Mesothelial cell of epicardium (in vitro differentiated cells): ENCODE results near the gene IARS1. TPM values are rescaled to one million over a fixed set of nuclear protein-coding genes. Genes with fewer than 3 reads are reported as not detected.

Source experiments
- DNase-seq, 2 experiments: peaks; one replicate each; pipeline ENCODE4 v3.0.0; 2021; ENCODE audit warnings: low spot score in 2 of 2; ENCODE audit not compliant: unreplicated experiment in 2 of 2
- H3K27ac Mint-ChIP-seq: 2 replicates; pipeline ENCODE4 v1.8.0; 2021; ENCODE audit warnings: mixed read lengths
- H3K27me3 Mint-ChIP-seq: 2 replicates; pipeline ENCODE4 v1.8.0; 2021; ENCODE audit warnings: low read depth, mixed read lengths
- H3K36me3 Mint-ChIP-seq: 2 replicates; pipeline ENCODE4 v1.8.0; 2021; ENCODE audit warnings: mixed read lengths
- H3K4me1 Mint-ChIP-seq: 2 replicates; pipeline ENCODE4 v1.8.0; 2021; ENCODE audit warnings: mixed read lengths
- H3K4me3 Mint-ChIP-seq: 2 replicates; pipeline ENCODE4 v1.8.0; 2021; ENCODE audit warnings: mild to moderate bottlenecking, moderate library complexity, mixed read lengths
- H3K9me3 Mint-ChIP-seq: 2 replicates; pipeline ENCODE4 v1.8.0; 2021; ENCODE audit warnings: mixed read lengths
- total RNA-seq: library from RNA; stranded (reverse); gene quantifications from 3 replicates; pipeline ENCODE4 v1.2.1, GENCODE V29; 2021
- TF ChIP-seq, protein P1 (sequence below): fragments of 200-600 bp; sonication (generic); IDR thresholded peaks from one replicate; pipeline ENCODE4 v1.5.0; 2021; ENCODE audit warnings: antibody characterized with exemption; ENCODE audit not compliant: unreplicated experiment

IARS1 gene
- total RNA-seq, 1 donor from 2014 or later: 117 TPM

DNA sequence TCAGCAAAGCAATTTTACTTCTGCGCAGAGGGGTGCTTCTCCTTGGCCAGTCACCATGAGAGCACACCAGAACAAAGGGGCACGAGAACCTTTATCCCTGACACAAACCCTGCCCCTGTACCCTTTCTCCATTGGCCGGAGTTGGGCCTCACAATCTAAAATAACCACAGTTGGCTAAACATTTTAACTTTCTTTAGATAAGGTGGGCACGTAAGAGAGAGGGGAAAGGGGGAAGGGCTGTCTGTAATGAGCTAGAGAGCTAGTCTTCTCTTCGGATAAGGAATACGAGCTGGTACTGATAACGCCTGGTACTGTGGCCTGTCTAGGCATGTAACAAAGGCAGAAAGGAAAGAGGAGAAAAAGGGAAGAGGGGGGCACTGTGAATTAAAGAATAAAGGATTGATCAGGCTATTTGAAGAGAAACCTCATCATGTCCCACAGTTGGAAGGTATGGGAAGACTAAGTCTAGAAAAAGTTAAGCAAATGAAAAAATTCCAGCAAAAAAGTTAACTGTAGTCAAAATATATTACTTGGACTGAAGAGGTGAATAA is 1.8 kb upstream of the IARS1 start:
- TF ChIP-seq, protein P1, sequence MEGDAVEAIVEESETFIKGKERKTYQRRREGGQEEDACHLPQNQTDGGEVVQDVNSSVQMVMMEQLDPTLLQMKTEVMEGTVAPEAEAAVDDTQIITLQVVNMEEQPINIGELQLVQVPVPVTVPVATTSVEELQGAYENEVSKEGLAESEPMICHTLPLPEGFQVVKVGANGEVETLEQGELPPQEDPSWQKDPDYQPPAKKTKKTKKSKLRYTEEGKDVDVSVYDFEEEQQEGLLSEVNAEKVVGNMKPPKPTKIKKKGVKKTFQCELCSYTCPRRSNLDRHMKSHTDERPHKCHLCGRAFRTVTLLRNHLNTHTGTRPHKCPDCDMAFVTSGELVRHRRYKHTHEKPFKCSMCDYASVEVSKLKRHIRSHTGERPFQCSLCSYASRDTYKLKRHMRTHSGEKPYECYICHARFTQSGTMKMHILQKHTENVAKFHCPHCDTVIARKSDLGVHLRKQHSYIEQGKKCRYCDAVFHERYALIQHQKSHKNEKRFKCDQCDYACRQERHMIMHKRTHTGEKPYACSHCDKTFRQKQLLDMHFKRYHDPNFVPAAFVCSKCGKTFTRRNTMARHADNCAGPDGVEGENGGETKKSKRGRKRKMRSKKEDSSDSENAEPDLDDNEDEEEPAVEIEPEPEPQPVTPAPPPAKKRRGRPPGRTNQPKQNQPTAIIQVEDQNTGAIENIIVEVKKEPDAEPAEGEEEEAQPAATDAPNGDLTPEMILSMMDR: no peak
- DNase-seq: no peak
- peak overlapping the region; percentile 7 for H3K4me3 Mint-ChIP-seq
- H3K27ac Mint-ChIP-seq: peak overlapping the region; percentile 84
- no peaks in the 10 kb centered on the region for H3K9me3 Mint-ChIP-seq
- H3K36me3 Mint-ChIP-seq: peaks cover 23% of the 10 kb centered on the region
- H3K27me3 Mint-ChIP-seq: no peaks in the 10 kb centered on the region
- peaks cover 39% of the 10 kb centered on the region for H3K4me1 Mint-ChIP-seq

GRCh38 chr9:92294297-92294676 is 790 bp upstream of the IARS1 start:
- H3K27ac Mint-ChIP-seq: peak overlapping the region; percentile 99
- DNase-seq: no peak
- TF ChIP-seq, protein P1: no peak
- H3K4me3 Mint-ChIP-seq: peak overlapping the region; percentile 98
- H3K36me3 Mint-ChIP-seq: peaks cover 30% of the 10 kb centered on the region
- peaks cover 6% of the 10 kb centered on the region for H3K9me3 Mint-ChIP-seq
- no peaks in the 10 kb centered on the region for H3K27me3 Mint-ChIP-seq
- H3K4me1 Mint-ChIP-seq: peaks cover 39% of the 10 kb centered on the region

DNA sequence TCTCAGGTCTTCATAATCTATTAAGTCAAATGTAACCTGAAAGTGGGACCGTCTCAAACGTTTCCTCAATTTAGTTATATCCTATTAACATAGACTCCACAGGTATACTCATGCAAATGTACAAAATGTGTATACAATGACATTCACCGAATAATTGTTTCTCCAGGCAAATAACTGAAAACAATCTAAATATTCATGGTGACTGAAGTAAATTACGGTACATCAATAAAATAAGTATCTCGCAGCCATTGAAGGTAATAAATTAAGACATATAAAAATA is 482 bp downstream of the IARS1 start:
- Mint-ChIP-seq H3K9me3 (peaks cover 6% of the 10 kb centered on the region), H3K36me3 (peaks cover 31% of the 10 kb centered on the region), H3K27ac (peak overlapping the region; percentile 99), H3K4me3 (peak overlapping the region; percentile 98), H3K27me3 (no peaks in the 10 kb centered on the region), H3K4me1 (peaks cover 39% of the 10 kb centered on the region)
- TF ChIP-seq, protein P1: no peak
- DNase-seq: no peak

GRCh38 chr9:92292338-92293074 is 991 bp downstream of the IARS1 start:
- Mint-ChIP-seq H3K9me3 (peaks cover 6% of the 10 kb centered on the region), H3K4me3 (peak overlapping the region; percentile 98), H3K27ac (peak overlapping the region; percentile 99), H3K27me3 (no peaks in the 10 kb centered on the region), H3K4me1 (peaks cover 39% of the 10 kb centered on the region), H3K36me3 (peaks cover 31% of the 10 kb centered on the region)
- DNase-seq: no peak
- TF ChIP-seq, protein P1: no peak

DNA sequence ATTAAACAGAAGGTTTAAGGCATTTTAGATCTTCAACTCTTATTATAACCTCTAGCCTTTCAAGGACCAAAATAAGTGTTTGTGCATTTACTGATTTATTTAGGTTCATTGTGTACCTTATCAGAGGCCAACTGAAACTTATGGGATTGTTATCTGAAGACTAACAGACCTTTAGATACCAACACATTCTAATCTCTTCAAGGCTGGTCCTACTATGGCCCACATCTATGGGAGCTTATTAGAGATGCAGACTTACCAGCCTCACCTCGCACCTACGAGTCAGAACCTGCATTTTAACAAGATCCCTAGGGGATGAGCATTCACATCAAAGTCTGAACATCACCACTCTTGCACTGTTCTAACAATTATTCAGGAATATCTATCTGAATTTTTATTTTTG is 1.9 kb downstream of the IARS1 start:
- Mint-ChIP-seq H3K27me3 (no peaks in the 10 kb centered on the region), H3K36me3 (peaks cover 25% of the 10 kb centered on the region), H3K4me1 (peaks cover 39% of the 10 kb centered on the region), H3K27ac (no peak overlapping the region), H3K4me3 (peak overlapping the region; percentile 98), H3K9me3 (peaks cover 6% of the 10 kb centered on the region)
- no peak for DNase-seq
- TF ChIP-seq, protein P1: no peak
